Measurements from ENCODE around the gene PAQR8. TPM values are rescaled to one million over a fixed set of nuclear protein-coding genes. Genes with fewer than 3 reads are reported as not detected.

Gene PAQR8
- polyA plus RNA-seq, 1 donor: 36.1 TPM

DNA sequence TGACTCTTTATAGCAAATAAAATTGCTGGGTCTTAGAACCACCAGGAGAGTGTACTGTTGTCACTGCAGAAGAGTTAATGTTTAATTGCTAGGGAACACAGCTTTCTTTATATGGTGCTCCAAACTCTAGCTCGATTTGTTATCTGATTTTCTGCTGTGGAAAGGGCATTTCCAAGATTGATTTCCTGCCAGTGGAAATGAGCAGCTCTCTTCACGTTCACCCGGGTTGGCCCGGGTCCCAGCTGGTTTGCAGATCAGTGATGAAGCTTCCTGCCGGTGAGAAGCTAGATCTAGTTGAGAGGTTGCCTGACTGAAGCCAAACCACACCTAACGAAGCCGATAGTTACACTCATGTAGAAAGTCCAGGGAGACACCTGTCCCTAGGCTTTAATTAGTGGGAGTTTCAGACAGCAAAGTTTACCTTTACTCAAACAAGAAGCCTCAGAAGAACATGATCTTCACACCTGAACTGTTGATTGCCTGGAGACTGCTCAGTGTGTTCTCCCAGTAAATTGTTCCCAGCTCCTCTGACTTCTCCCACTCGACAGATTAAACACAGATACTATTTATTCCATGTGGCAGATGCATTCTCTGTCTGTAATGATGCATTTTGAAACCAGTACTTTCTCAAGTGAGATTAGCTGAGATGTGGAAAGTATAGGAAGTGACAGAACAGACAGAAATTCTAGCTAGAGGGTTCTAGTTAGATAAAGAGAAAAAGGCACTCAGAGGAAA lies 27.8 kb downstream of the PAQR8 start:
- peaks cover 34% of the 10 kb centered on the region for H3K4me1 ChIP-seq (ENCODE audit: control insufficient read depth, insufficient read depth, low read length)
- H3K27me3 ChIP-seq (ENCODE audit: control insufficient read depth, insufficient read depth, low read length): no peaks in the 10 kb centered on the region
- peak; percentile 62 to 90 for DNase-seq
- WGBS (ENCODE audit: insufficient coverage, low lambda C conversion rate): no CpG with 5 or more reads among the region's 8 CpGs
- peak overlapping the region; percentile 84 for H3K27ac ChIP-seq (ENCODE audit: low read length)
- peaks cover 4% of the 10 kb centered on the region for H3K36me3 ChIP-seq (ENCODE audit: control insufficient read depth, insufficient read depth, low read length)
- H3K4me3 ChIP-seq (ENCODE audit: low read length): peak overlapping the region; percentile 1
- H3K9me3 ChIP-seq (ENCODE audit: control insufficient read depth, low read depth, low read length): no peaks in the 10 kb centered on the region

DNA sequence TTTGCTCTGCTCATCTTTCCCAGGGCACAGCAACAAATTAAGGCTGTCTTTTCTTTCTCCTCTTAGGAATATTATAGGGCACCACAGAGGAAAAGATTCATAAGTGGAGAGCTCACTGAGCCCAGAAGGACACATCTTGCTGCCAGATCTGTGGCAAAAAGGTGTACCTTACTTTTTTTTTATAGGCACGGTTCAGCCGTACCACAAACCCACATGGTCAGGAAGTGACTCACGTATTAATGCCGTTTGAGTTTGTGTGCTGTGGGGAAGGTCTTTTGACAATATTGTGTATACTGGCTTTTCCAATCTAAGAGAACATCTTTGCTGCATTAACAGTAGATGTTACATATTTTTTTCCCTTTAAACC lies 28.4 kb downstream of the PAQR8 start:
- peaks cover 4% of the 10 kb centered on the region for H3K36me3 ChIP-seq (ENCODE audit: control insufficient read depth, insufficient read depth, low read length)
- H3K4me3 ChIP-seq (ENCODE audit: low read length): peak overlapping the region; percentile 1
- no CpG with 5 or more reads among the region's 4 CpGs for WGBS (ENCODE audit: insufficient coverage, low lambda C conversion rate)
- peaks cover 34% of the 10 kb centered on the region for H3K4me1 ChIP-seq (ENCODE audit: control insufficient read depth, insufficient read depth, low read length)
- H3K27me3 ChIP-seq (ENCODE audit: control insufficient read depth, insufficient read depth, low read length): no peaks in the 10 kb centered on the region
- no peaks in the 10 kb centered on the region for H3K9me3 ChIP-seq (ENCODE audit: control insufficient read depth, low read depth, low read length)
- peak in 1 of 2 donors; percentile 69 for DNase-seq
- H3K27ac ChIP-seq (ENCODE audit: low read length): peak overlapping the region; percentile 84

DNA sequence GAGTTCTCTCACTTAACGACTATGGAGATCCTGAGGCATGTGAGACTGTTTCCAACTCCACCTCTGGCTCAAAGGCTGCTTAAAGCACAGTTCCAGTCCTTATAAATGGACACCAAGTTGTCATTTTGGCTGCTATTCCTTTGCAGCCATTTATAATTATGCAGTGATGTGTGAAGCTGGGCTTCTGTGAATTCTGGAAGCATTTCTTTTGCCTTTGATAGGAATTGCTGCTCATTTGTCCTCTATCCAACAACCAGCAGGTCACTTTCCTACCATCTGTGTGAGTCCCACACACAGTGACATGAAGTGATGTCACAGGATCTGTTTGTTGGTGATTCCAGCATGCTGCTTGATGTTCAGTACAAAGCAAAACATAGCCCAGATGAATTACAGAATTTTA lies 29.6 kb downstream of the PAQR8 start:
- Histone ChIP-seq H3K27me3 (ENCODE audit: control insufficient read depth, insufficient read depth, low read length) (no peaks in the 10 kb centered on the region), H3K36me3 (ENCODE audit: control insufficient read depth, insufficient read depth, low read length) (peaks cover 4% of the 10 kb centered on the region), H3K9me3 (ENCODE audit: control insufficient read depth, low read depth, low read length) (no peaks in the 10 kb centered on the region), H3K4me1 (ENCODE audit: control insufficient read depth, insufficient read depth, low read length) (peaks cover 43% of the 10 kb centered on the region), H3K4me3 (ENCODE audit: low read length) (no peak overlapping the region), H3K27ac (ENCODE audit: low read length) (peak overlapping the region; percentile 35)
- WGBS (ENCODE audit: insufficient coverage, low lambda C conversion rate): no CpG with 5 or more reads among the region's 1 CpG
- DNase-seq: no peak

DNA sequence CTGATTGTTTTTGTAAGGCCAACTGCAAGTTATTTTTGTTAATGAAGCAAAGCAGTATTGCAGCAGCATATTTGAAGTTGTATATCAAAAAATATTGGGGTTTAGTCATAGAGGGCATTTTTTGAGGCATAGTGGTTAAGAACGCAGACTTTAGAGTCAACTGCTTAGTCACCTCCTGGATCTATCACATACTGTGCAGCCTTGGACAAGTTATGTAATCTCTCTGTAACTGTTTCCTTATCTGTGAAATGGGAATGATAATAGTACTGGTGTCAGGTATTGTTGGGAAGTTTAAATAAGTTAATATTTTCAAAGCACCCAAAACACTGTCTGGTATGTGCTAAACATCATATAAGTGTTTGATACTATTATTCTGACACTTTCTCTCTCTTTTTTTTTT lies 31.0 kb downstream of the PAQR8 start:
- Histone ChIP-seq H3K27me3 (ENCODE audit: control insufficient read depth, insufficient read depth, low read length) (no peaks in the 10 kb centered on the region), H3K9me3 (ENCODE audit: control insufficient read depth, low read depth, low read length) (no peaks in the 10 kb centered on the region), H3K4me1 (ENCODE audit: control insufficient read depth, insufficient read depth, low read length) (peaks cover 43% of the 10 kb centered on the region), H3K36me3 (ENCODE audit: control insufficient read depth, insufficient read depth, low read length) (peaks cover 4% of the 10 kb centered on the region), H3K27ac (ENCODE audit: low read length) (no peak overlapping the region), H3K4me3 (ENCODE audit: low read length) (no peak overlapping the region)
- DNase-seq: no peak
- no CpG with 5 or more reads among the region's 1 CpG for WGBS (ENCODE audit: insufficient coverage, low lambda C conversion rate)

DNA sequence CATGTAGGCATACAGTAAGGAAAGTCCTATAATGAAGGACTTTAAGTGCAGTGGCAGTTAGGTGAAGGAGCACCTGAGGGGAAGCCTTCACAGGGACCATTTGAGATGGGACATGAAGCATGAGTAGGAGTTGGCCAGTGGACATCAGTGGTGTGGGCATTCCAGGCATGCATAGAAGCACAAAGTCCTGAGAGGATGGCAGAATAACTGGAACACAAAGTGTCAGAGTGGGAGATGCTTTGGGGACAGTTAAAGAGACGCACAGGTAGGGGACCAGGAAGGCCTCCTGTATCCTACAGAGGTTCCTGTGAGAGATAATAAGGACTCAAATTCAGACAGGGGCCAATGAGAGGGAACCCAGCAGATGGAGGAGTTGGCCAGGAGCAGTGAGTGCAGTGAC lies 31.8 kb downstream of the PAQR8 start:
- Histone ChIP-seq H3K27ac (ENCODE audit: low read length) (no peak overlapping the region), H3K4me1 (ENCODE audit: control insufficient read depth, insufficient read depth, low read length) (peaks cover 40% of the 10 kb centered on the region), H3K27me3 (ENCODE audit: control insufficient read depth, insufficient read depth, low read length) (no peaks in the 10 kb centered on the region), H3K9me3 (ENCODE audit: control insufficient read depth, low read depth, low read length) (no peaks in the 10 kb centered on the region), H3K36me3 (ENCODE audit: control insufficient read depth, insufficient read depth, low read length) (peaks cover 4% of the 10 kb centered on the region), H3K4me3 (ENCODE audit: low read length) (no peak overlapping the region)
- DNase-seq: no peak
- WGBS (ENCODE audit: insufficient coverage, low lambda C conversion rate): no CpG with 5 or more reads among the region's 1 CpG

DNA sequence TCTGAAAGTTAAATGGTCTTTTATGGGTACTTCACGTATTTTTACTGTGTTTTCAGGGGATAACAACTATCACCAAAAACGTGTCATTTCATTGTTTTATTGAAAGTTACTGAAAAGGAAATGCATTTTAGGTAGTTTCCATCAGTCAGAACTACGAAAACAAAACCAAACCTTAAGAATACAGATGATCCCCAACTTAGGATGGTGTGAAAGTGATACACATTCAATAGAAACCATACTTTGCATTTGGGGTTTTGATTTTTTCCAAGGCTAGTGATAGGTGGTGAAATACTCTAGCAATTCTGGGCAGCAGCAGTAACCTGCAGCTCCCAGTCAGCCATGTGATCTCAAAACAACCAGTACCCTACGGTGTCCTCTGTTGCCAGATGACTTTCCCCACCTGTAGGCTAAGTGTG lies 32.3 kb downstream of the PAQR8 start:
- WGBS (ENCODE audit: insufficient coverage, low lambda C conversion rate): 71% methylated on average over 2 of the region's 4 CpGs
- Histone ChIP-seq H3K4me3 (ENCODE audit: low read length) (no peak overlapping the region), H3K27ac (ENCODE audit: low read length) (no peak overlapping the region), H3K9me3 (ENCODE audit: control insufficient read depth, low read depth, low read length) (no peaks in the 10 kb centered on the region), H3K36me3 (ENCODE audit: control insufficient read depth, insufficient read depth, low read length) (peaks cover 4% of the 10 kb centered on the region), H3K27me3 (ENCODE audit: control insufficient read depth, insufficient read depth, low read length) (no peaks in the 10 kb centered on the region), H3K4me1 (ENCODE audit: control insufficient read depth, insufficient read depth, low read length) (peaks cover 35% of the 10 kb centered on the region)
- no peak for DNase-seq

DNA sequence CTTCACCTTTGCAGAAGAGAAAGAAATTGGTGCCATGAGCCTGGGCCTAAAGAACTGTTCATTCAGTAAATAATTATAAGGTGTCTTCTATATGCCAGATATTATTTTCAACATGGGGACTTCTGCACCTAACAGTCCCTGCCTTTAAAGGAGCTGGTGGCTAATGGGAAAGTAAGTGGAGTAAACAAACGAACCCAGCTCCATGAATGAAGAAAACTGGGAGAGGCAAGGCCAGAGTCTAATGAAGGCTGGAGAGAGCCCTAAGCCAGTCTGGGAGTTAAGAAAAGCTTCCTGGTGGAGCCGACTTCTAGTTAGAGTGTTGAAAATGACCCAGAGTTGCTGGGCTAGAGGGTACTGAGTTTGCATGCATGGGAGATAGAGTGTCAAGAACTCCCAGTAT lies 34.0 kb downstream of the PAQR8 start:
- no peaks in the 10 kb centered on the region for H3K9me3 ChIP-seq (ENCODE audit: control insufficient read depth, low read depth, low read length)
- H3K4me3 ChIP-seq (ENCODE audit: low read length): no peak overlapping the region
- peak overlapping the region; percentile 36 for H3K27ac ChIP-seq (ENCODE audit: low read length)
- peaks cover 4% of the 10 kb centered on the region for H3K36me3 ChIP-seq (ENCODE audit: control insufficient read depth, insufficient read depth, low read length)
- peaks cover 26% of the 10 kb centered on the region for H3K4me1 ChIP-seq (ENCODE audit: control insufficient read depth, insufficient read depth, low read length)
- 14% methylated on average over 1 of the region's 2 CpGs for WGBS (ENCODE audit: insufficient coverage, low lambda C conversion rate)
- H3K27me3 ChIP-seq (ENCODE audit: control insufficient read depth, insufficient read depth, low read length): no peaks in the 10 kb centered on the region
- peak in 1 of 2 donors; percentile 71 for DNase-seq

DNA sequence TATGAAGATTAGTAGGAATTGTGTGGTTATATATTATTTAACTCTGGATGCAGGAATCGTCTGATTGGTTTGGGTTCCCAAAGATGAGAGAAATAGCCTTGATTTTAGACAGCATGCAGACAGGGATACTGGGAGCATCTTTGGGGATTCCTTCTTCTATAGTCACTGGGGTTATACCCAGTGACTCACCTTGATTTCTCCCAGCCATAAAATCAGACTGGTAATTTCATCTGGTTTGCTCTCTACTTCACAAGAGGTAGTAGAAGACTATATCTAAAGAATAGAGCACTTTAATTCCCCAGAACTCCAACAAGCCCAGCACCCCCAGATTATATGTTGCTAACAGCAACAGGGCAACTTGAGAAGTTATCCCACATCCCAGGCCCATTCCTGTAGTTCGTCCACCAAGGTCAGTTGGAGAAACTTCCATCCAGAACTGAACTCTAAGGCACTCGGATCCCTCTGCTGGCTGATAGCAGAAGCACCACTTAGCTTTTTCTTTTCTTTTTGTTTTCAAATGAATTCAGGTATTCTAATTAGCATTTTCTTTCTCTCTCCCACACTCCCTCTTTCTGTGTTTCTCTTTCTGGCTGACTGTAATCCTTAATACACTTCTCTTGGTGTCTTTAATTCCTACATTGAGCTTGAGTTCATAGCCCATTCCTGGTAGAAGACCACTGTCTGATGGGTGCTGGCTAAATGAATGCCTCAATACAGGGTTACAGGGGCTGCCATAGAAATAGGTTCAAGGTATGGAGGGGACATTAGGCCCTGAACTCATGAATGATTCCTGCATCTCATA lies 37.8 kb downstream of the PAQR8 start:
- H3K4me3 ChIP-seq (ENCODE audit: low read length): no peak overlapping the region
- peaks cover 20% of the 10 kb centered on the region for H3K36me3 ChIP-seq (ENCODE audit: control insufficient read depth, insufficient read depth, low read length)
- H3K9me3 ChIP-seq (ENCODE audit: control insufficient read depth, low read depth, low read length): peaks cover 3% of the 10 kb centered on the region
- peaks cover 17% of the 10 kb centered on the region for H3K4me1 ChIP-seq (ENCODE audit: control insufficient read depth, insufficient read depth, low read length)
- peak; percentile 40 to 63 for DNase-seq
- WGBS (ENCODE audit: insufficient coverage, low lambda C conversion rate): 0% methylated on average over 1 of the region's 3 CpGs
- H3K27ac ChIP-seq (ENCODE audit: low read length): peak overlapping the region; percentile 74
- H3K27me3 ChIP-seq (ENCODE audit: control insufficient read depth, insufficient read depth, low read length): no peaks in the 10 kb centered on the region

DNA sequence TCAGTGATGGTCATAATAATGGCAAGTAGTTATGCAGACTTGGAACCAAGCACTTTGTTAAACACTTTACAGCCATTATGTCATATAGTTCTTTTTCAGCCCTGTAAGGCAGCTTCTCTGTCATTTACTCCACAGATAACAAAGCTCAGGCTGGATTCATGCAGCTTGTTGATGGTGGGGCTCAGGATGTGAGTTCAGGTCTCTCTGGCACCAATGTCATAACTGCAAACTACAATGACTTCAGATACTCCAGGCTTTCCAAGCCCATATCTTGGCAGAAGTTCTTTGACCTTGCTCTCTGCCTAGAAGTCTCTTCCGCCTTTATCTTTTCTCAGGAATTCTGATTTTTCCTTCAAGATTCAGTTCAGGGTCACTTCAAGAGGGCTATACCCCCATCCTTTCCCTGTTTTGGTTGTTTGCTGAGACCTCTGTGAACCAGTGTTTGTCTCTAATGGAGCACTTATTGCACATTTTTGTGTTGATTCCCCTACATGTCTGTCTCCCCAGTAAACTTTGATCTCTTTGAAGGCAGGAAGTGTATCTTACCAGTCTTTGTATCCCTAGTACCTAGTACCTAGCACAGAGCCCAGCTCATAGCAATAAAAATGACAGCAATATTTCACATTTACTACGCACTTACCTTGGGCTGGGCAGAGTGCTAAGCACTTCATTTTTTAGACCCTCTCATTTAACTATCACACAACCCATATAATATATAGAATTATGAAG lies 38.5 kb downstream of the PAQR8 start:
- peaks cover 17% of the 10 kb centered on the region for H3K4me1 ChIP-seq (ENCODE audit: control insufficient read depth, insufficient read depth, low read length)
- H3K4me3 ChIP-seq (ENCODE audit: low read length): no peak overlapping the region
- H3K9me3 ChIP-seq (ENCODE audit: control insufficient read depth, low read depth, low read length): peaks cover 3% of the 10 kb centered on the region
- peak; percentile 45 to 85 for DNase-seq
- H3K36me3 ChIP-seq (ENCODE audit: control insufficient read depth, insufficient read depth, low read length): peaks cover 28% of the 10 kb centered on the region
- whole genome bisulfite sequencing (ENCODE audit: insufficient coverage, low lambda C conversion rate): 33% methylated on average over 1 of the region's 2 CpGs
- H3K27ac ChIP-seq (ENCODE audit: low read length): peak overlapping the region; percentile 74
- H3K27me3 ChIP-seq (ENCODE audit: control insufficient read depth, insufficient read depth, low read length): no peaks in the 10 kb centered on the region

DNA sequence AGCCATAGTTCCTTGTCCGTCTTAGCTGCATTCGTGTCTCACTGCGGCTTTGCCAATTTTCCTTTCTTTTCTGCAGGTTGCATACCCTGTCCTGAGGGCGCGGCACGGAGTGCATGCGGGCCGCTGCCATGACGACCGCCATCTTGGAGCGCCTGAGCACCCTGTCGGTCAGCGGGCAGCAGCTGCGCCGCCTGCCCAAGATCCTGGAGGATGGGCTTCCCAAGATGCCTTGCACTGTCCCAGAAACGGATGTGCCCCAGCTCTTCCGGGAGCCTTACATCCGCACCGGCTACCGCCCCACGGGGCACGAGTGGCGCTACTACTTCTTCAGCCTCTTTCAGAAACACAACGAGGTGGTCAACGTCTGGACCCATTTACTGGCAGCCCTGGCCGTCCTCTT lies 41.1 kb downstream of the PAQR8 start:
- WGBS (ENCODE audit: insufficient coverage, low lambda C conversion rate): no CpG with 5 or more reads among the region's 26 CpGs
- H3K4me1 ChIP-seq (ENCODE audit: control insufficient read depth, insufficient read depth, low read length): peaks cover 8% of the 10 kb centered on the region
- no peak for DNase-seq
- peaks cover 36% of the 10 kb centered on the region for H3K36me3 ChIP-seq (ENCODE audit: control insufficient read depth, insufficient read depth, low read length)
- peaks cover 3% of the 10 kb centered on the region for H3K9me3 ChIP-seq (ENCODE audit: control insufficient read depth, low read depth, low read length)
- H3K27me3 ChIP-seq (ENCODE audit: control insufficient read depth, insufficient read depth, low read length): no peaks in the 10 kb centered on the region
- no peak overlapping the region for H3K4me3 ChIP-seq (ENCODE audit: low read length)
- H3K27ac ChIP-seq (ENCODE audit: low read length): no peak overlapping the region
